ENCODE data around the gene STKLD1.

Gene STKLD1

DNA sequence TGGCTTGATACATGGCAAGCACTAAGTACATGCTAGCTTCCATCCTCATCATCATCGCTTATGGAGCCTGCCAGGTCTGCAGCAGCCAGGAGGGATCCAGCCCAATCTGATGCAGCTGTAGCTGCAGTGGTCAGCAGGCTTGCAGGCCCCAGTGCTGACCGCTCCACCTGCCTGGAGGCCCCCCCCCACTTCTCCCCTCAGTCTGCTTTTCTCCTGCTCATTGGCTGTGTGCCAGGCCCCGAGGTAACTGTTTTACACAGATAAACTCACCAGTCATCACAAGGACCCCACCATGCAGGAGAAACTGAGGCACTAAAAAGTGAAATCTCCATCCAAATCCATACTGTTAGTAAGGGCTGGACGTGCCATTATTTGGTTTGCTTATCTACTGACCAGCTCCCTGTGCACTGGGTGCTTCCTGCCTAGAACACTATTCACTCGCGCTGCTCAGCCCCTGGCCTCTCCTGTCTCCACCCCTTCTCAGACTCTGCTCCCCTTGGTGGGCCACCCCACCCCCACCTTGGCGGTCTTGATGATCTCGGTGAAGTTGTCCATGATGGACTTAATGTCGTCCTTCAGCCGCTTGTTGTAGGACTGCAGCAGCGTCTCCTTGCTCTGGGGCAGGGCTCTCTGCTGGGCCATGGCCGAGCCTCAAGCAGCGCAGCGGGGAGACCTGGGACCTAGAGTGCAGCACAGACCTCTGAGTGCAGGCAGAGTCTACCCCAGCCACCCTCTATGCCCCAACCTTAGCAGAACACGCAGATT, 30.0 kb upstream of the STKLD1 start:
- TF ChIP-seq, protein P1, sequence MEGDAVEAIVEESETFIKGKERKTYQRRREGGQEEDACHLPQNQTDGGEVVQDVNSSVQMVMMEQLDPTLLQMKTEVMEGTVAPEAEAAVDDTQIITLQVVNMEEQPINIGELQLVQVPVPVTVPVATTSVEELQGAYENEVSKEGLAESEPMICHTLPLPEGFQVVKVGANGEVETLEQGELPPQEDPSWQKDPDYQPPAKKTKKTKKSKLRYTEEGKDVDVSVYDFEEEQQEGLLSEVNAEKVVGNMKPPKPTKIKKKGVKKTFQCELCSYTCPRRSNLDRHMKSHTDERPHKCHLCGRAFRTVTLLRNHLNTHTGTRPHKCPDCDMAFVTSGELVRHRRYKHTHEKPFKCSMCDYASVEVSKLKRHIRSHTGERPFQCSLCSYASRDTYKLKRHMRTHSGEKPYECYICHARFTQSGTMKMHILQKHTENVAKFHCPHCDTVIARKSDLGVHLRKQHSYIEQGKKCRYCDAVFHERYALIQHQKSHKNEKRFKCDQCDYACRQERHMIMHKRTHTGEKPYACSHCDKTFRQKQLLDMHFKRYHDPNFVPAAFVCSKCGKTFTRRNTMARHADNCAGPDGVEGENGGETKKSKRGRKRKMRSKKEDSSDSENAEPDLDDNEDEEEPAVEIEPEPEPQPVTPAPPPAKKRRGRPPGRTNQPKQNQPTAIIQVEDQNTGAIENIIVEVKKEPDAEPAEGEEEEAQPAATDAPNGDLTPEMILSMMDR (IDR thresholded peaks at IDR 0.05; ENCODE audit: low read depth, low read length): no peak

DNA sequence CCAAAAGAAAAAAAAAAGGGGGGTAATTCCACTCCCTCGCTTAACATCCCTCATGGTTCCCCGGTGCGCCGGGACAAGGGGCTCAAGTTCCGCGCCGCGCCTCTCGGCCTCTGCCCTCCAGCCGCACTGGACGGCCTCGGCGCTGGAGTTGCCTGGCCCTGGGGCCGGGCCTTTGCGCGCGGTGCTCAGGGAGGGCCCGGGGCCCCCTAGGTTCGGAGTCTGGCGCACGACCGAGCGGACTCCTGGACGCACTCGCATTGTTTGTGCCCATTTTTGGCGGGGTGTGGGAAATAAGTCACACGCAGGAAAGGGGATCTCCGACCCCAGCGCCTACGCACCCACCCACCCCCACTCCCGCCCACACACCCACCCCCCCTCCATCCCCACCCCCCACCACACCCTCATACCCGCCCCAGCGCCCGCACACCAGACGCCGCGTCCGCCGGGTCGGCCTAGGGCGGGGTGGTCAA, 28.6 kb upstream of the STKLD1 start:
- peak overlapping the region; percentile 99 for H3K4me3 ChIP-seq (ENCODE audit: low read depth, low read length)

More for the DNA sequence above, 30.0 kb upstream of the STKLD1 start:
- H3K4me3 ChIP-seq (ENCODE audit: low read depth, low read length): peak overlapping the region; percentile 99

DNA sequence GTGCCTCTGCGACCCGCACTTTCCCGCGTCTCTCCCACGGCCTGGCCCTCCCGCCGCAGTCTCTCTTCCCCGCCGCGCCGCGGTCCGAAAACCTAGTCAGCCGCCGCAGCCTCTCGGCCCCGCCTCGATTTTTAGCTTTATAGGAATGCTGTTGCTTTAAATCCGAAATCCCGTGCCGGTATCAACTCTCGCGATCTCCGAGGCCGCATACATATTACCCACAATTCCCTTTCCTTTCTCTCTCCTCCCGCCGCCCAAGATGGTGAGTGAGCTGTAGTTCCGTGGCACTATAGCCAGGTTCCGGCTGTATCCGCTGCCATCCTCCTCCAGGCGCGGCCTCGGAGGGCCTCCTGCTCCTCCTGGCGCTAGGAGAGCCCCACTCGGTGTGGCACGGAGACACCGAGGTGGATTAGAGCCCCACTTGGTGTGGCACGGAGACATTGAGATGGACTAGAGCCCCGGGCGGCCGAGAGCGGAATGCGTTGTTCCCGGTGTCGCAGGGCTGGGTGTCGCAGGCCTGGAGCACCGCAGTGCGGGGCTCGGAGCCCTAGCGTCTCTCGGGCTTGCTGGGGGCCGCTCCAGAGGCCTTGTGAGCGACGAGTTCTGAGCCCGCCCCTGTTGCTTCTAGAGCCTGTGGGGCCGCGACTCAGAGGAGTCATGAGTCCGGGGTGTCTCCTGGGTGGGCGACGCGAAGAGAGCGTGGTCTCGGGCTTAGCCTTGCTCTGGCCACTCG, 28.0 kb upstream of the STKLD1 start, which contains the start of the genes MED22 and RPL7A:
TSS of gene MED22 (minus strand) at position 147 of the 733 bp plus-strand sequence. CDS start 1,469 bp downstream, outside the sequence.
TSS of gene RPL7A (plus strand) at position 234 of the 733 bp plus-strand sequence. CDS start at position 260, 26 bp downstream.
- H3K4me3 ChIP-seq (ENCODE audit: low read depth, low read length): peak within 1 kb of the TSS; percentile 99
- TF ChIP-seq, protein P1 (IDR thresholded peaks at IDR 0.05; ENCODE audit: low read depth, low read length): no peak

More for the DNA sequence above, 28.6 kb upstream of the STKLD1 start:
- TF ChIP-seq, protein P1 (IDR thresholded peaks at IDR 0.05; ENCODE audit: low read depth, low read length): no peak

DNA sequence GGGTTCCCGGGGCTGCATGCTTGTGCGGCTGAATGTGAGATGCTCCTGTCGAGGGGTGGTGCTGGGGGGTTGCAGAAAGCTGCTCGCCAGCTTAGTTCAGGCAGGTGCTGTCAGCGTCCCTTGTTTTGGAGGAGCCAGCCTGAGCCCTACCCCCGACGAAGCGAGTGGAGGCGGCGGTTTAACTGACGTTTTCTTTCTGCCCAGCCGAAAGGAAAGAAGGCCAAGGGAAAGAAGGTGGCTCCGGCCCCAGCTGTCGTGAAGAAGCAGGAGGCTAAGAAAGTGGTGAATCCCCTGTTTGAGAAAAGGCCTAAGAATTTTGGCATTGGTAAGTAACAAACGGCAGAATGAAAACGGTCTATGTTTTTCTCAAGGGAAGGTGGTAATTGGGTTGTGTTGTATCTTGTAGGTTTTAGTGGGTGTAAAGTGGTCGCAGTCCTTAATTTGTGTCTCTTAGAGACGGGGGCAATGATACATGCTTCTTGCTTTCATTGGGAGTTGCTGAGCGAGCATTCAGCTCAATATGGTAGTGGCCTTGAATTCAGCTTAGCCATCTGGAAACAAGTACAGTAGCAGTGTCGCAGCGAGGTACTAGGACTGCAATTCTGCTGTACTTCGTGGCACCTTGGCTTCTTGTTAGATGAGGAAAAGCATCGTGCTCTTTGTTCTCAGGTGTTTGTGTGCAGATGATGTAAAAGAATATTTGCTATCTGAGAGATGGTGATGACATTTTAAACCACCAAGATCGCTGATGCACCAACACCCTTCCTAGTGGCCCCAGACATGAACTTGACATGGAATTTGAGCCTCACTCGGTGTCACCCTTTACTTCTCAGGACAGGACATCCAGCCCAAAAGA, 27.2 kb upstream of the STKLD1 start:
- peak overlapping the region; percentile 99 for H3K4me3 ChIP-seq (ENCODE audit: low read depth, low read length)
- TF ChIP-seq, protein P1 (IDR thresholded peaks at IDR 0.05; ENCODE audit: low read depth, low read length): no peak

DNA sequence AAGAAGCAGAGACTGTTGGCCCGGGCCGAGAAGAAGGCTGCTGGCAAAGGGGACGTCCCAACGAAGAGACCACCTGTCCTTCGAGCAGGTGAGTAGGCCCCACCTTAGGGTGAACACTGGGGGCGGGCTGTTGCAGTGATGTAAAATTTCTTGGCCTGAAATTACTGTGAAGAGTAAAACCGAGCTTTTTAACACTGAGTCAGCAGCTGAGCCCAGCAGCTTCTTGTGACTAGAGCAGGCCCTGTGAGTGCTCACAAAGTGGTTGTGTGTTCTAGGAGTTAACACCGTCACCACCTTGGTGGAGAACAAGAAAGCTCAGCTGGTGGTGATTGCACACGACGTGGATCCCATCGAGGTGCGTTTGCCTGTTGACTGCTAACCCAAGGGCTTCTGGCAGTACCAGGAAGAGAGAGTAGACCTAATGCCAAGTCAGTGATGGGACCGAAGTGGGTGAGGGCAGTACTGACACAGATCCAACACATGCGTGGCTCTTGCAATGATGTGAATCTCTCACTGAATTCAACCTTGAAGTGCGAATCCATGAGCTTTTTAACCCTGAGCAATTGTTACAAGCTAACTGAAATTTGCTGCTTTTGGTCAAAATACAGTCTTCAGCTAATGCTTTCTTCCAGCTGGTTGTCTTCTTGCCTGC, 26.1 kb upstream of the STKLD1 start:
- TF ChIP-seq, protein P1 (IDR thresholded peaks at IDR 0.05; ENCODE audit: low read depth, low read length): no peak
- peak overlapping the region; percentile 99 for H3K4me3 ChIP-seq (ENCODE audit: low read depth, low read length)

DNA sequence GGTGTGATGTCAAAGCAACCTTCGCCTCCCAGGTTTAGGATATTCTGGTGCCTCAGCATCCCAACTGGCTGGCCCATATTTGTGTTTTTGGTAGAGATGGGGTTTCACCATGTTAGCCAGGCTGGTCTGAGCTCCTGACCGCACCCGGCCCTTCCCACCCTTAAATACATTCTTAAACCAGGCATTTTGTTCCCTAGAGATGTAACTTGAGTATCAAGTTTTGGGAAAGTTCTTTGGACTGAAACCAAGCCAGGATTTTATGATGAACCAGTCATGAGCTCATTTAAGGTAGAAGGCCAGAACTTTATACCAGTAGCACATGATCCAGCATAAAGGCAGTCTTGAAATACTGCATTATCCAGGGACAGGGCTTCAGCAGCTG, 24.6 kb upstream of the STKLD1 start:
- no peak overlapping the region for H3K4me3 ChIP-seq (ENCODE audit: low read depth, low read length)

More for the DNA sequence above, 24.6 kb upstream of the STKLD1 start:
- TF ChIP-seq, protein P1 (IDR thresholded peaks at IDR 0.05; ENCODE audit: low read depth, low read length): no peak
